Putamen (tissue), 1 donor: ENCODE data around the gene OSBPL5.

Source experiments
- DNase-seq: peaks from one replicate; pipeline ENCODE4 v3.0.0-alpha.2; 2016; ENCODE audit warnings: low spot score

Gene OSBPL5

DNA sequence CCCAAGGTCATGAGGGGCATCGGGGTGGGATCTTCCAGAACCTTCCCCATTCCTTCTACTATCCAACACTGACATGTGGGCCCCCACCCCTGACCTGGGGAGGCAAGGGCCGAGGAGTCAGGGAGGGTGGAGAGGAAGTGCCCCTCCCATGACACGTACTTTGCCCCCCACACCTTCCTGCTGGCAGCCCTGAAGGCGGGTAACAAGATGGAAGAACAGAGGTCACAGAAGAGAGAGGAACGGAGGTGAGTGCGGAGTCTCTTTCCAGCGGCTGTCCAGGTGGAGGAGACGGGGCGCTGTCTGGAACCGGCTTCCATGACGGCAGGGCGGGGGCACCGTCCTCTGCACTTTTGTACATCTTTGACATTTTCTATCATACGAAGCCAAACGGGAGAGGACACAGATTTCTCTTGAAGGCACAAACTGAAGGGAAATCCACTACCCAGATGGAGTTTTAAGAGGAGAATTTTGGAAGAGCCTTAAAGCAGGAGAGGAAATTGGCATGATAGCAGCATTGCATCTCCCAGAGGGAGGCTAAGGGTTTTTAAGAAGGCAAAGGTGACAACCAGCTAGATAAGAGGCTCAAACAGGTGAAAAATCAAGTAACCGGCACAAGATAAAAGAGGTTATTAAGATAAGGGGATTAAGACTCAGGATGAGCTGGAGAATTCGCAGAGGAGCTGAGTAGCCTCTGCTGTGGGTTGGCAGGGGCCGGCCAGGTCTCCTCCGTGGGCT lies 16.7 kb downstream of the OSBPL5 start:
- DNase-seq: no peak

DNA sequence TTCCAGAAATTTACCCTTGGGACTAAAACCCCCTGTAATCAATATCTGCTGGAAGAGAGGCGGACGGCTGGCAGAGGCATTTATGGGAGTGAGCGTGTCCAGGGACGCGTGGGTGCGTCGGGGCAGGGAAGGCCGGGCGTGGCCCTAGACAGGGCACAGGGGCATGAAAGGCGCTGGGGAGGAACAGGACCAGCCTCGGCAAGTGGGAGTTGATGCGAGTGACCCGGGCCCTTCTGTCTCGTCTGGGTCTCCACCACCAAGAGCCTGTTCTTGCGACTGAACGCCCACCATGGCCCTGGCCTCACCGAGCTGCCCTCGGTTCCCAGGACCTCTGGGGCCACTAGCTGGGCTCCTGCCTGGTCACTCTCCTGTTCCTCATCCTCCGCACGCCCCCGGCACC lies 17.5 kb downstream of the OSBPL5 start:
- no peak for DNase-seq

DNA sequence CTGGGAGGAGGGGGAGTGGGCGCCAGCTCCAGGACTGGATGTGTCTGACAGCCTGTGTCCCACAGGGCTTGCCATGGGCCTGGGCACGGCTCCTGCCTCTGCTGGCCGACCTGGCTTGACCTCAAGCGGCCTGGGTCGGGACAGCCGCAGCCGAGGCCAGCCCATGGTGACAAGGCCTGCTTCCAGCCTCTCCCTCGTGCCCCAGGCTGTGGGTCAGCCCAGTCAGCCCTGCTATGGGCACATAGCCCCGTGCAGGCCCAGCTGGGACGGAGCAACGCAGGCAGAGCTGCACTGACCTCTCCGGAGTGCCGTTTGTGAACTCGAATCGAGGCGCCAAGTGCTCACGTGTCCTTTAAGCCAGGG lies 17.9 kb downstream of the OSBPL5 start:
- no peak for DNase-seq

- DNase-seq: no peak
Observed at GRCh38 chr11:3146612-3147256, 18.4 kb downstream of the OSBPL5 start.

DNA sequence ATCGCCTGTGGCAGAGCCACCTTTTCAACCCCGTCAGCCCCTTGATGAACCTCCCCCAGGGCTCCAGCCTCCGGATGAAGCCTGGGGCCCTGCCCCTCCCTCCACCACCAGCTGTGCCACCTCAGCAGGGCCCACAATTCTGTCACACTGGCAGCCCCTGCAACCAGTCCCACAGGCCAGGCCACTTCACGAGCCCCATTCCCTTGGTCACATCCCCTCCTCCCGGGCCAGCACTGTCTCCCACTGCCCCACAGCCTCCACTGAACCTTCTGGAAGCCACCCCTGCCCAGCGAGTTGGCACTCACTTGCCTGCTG lies 19.9 kb downstream of the OSBPL5 start:
- DNase-seq: no peak

DNA sequence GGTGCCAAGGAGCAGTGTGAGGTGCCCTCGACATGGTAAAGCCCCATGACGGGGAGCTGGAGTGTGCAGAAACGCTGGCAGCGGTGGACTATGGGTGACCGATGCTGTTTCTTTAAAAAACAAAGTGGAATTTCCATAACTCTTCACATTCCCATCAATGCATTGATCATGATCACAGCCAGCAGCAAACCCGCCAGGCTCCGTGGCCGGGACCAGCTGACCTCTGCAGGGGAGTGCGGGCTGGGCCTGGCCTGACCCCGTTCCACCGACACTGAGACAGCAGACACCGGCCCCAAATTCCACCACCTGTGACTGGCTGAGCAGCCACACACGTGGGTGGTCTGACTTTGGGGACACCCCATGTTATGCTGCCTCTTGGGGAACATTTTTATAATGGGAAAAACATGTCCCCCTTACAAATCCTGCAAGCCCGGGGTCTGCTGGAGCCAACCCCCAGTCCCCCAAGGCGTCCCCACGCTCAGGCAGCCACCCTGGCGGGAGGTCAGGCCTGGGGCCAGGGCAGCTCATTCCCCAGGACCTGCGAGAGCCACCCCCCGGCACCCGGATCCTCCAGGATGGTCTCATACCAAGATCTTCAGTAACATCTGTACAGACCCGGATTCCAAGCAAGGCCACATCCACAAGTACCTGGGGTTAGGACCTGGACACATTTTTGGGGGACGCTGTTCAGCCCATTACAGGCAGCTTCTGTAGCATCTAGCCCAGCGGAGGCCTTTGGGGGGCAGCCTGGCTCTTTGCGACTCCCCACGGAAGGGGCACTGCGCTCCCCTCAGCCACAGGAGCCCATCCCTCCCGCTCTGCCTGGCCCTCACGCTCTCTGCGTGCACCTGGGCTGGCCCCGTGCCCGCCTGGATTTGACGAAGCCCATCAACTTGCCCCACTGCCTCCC lies 20.6 kb downstream of the OSBPL5 start:
- no peak for DNase-seq

GRCh38 chr11:3143136-3143880 lies 21.8 kb downstream of the OSBPL5 start:
- DNase-seq: no peak

- DNase-seq: no peak
Observed at GRCh38 chr11:3140291-3140603, 24.9 kb downstream of the OSBPL5 start.

DNA sequence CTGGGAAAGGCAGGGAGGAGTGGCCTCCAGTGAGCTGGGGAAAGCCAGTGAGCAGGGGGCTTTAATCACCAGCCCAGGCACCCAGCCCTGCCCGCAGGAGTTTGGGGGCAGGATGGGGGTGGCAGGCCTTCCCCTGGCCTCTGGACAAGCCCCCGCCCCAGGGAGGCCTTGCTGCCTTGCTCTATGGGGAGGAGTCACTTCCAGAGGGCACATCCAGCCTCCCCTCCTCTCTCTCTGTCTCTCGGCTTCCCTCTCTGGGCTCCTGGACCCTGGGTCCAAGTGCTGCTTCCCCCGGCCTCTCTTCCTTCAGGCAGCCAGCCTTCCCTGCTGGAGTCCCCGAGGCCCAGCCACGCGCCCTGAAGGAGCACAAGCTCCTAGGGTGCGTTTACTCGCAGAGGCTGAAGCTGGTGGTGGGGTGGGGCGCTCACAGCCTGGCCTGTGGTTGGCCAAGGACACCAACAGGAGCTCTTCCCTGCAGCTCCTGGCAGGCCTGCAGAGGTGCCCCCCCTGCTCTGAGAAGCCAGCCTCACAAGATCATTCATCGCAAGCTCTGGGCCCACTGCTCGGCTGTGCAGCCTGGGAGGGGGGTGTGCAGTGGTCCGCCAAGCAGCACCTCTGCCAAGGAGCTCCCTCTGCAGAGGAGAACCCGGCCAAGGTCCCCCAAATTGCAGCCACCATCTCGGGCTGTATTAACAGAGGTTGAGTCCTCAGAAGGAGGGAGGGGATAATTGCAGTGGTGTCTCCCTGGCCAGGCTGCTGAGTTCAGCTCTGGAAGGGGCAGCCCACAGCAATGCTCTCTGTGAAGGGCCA lies 25.4 kb downstream of the OSBPL5 start:
- no peak for DNase-seq

DNA sequence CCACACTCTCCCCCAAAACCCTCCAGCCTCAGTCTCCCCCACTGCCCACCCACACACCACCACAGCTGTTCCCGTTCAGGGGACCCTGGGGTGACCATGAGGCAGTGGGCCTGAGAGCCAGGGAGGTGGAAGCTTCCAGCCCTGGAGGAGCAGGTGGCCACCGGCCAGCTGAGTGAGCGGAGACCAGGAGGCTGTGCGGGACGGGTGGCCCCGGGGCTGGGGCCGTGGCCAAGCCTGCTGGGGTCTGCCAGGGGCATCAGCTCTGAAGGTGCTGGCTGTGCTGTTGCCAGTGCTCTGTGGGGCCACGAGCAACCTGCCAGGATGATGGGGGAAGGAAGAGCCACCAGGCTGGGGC lies 26.0 kb downstream of the OSBPL5 start:
- no peak for DNase-seq

DNA sequence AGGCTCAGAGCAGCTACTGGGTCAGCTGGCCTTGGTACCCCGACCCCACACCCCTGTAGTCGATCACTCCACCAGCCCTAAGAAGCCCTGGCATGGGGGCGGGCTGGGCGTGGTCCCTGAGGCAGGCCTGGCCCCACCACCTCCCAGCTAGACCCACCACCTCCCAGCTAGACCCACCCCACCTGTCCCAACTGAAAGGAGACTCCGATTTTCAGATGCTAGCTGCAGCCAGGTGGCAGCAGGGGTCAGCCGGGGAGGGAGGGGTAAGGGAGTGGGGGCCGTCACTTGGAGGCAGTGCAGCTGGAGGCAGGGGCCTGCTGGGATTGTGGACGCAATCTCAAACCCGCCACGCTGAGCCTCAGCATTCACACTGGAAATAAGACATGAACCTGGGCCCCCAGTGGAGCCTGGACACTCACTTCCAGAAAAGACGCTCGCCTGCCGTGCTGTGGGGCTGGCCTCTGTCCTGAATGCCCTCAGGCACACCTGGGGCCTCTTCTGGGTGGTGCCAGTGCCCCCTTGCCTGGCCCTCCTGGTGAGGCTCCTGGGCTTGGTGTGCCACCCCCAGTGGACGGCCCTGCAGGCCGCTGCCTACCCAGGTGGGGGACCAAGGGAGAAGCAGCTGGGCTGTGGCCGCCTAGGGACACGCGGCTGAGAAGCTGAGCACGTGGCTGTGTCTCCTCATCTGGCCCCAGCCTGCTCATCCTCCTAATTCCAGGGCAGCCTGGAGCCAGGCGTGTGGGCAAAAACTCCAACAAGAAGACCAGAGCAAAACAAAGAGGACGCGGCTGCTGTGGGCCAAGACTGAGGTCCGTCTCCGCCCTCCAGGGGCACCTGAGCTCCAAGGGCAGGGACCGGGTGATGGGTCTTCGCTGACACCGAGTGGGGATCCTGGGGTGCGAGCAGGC lies 26.7 kb downstream of the OSBPL5 start:
- no peak for DNase-seq

- DNase-seq: no peak
Observed at GRCh38 chr11:3137486-3138177, 27.5 kb downstream of the OSBPL5 start.

- no peak for DNase-seq
Observed at GRCh38 chr11:3136546-3137455, 28.3 kb downstream of the OSBPL5 start.

DNA sequence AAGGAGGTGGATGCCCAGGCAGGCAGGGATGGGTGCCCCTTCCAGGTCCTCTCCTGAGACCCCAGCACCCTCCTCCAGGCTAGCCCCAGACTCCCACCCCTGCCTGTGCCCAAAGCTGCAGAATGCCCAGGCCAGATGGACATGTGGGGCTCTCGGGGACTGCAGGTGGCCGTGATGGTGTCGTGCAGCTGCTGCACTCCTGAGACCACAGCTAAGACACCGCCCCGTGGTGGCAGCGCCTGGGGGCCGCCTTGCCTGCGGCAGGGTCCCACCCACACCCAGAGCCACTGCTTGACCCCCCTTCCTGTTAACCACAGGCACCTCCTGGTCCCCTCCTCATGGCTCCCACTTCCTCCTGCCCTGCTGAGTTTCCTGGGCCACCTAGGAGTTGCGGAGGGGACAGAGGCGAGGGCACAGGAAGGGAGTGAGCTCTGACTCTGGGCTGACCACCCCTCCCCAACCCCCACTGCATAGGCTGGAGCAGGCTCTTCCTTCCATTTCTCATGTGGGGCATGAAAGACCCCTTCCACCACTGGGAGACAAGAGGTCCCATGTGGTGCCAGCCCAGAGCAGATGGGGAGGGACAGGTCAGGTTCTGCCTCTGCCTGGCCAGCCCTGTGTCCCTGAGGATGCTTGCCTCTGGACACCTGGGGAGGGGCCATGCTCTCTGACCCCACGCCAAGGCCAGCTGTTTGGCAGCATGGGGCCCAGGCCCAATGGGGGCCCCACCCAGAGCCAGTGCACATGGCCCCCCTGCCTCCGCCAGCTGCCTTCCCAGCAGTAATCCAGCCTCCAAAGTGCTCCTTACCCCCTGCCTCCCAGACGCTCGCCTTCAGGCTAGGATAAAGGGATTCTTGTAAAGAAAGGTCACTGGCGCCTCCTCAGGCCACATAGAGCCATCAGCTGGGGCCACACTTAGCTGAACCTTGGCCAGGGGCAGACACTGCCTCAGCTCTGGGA lies 29.3 kb downstream of the OSBPL5 start:
- no peak for DNase-seq

GRCh38 chr11:3134651-3135480 lies 30.2 kb downstream of the OSBPL5 start:
- DNase-seq: no peak

DNA sequence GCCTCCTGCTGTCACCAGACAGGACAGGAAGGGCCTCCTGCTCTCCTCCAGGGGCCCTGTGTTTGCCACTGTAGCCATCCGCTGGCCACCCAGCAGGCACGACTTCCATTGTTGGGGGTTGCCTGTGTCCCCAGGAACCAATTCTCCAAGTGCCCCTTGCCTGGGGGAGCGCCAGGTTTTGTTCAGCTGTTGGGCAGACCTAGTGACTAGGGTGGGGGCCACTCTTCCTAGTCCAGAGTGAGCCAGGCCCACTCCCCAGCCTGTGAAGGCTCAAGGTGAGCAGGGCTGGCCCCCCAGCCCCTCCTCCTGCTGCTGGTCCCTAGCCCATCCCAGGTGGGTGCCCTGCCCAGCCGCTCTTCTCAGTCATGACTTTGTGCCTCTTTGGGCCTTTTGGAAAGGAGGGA lies 30.9 kb downstream of the OSBPL5 start:
- no peak for DNase-seq
